ENCODE data around the gene CBR1. TPM values are rescaled to one million over a fixed set of nuclear protein-coding genes. Genes with fewer than 3 reads are reported as not detected.

CBR1 gene
- total RNA-seq, 4 donors from 2014 or later = 83.3 to 155 (median 121) TPM

DNA sequence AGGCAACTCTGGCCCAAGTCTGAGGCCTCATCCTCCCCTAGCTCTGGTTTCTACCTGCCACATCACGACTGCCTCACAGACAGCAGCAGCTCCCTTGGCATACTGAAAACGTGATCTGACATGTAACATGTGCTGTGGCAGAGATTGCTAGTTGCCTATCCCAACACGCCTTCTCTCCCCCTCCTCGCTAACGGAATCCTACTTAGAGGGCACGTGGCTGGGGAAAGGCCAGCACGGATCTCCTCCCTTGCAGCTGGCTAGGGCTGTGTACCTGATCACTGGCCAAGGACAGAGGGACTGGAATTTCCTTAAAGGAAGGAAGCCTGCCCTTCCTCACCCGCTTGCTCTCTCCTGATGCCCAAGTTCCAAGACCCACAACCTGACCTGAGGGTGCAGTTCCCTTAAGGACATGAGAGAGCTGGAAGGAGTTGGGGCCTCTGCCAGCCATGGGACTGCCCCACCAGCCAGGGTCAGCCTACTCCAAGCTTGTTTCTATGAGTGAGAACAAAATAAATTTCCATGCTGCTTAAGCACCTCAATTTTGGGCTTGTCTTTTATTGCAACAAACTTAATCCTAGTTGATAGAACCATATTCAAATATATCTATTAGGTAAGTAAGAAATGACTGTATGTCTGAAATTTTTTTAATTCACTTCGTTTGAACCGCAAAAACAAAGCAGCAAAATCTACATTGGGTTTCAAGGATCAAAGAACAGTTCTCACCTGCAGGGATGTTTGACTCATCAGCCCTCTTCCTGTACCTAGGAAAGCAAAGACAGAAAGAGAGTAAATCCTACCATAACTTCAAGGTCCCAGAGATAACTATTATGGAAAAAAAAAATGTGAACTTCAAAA, 16.7 kb upstream of the CBR1 start:
- peaks cover 2 to 10% (median 7%) of the 10 kb centered on the region in 4 donors for H3K4me1 ChIP-seq
- no peaks in the 10 kb centered on the region for H3K27me3 ChIP-seq
- intact Hi-C loops (cut with DNase I) = no loop called here
- WGBS = 84% methylated on average over 10 of the region's 10 CpGs
- H3K4me3 ChIP-seq = no peak overlapping the region
- no peaks in the 10 kb centered on the region for H3K9me3 ChIP-seq
- no peak for DNase-seq (ENCODE audit: extremely low spot score)
- H3K36me3 ChIP-seq = peaks cover 48 to 91% (median 87%) of the 10 kb centered on the region in 4 donors
- TF ChIP-seq, protein P1, sequence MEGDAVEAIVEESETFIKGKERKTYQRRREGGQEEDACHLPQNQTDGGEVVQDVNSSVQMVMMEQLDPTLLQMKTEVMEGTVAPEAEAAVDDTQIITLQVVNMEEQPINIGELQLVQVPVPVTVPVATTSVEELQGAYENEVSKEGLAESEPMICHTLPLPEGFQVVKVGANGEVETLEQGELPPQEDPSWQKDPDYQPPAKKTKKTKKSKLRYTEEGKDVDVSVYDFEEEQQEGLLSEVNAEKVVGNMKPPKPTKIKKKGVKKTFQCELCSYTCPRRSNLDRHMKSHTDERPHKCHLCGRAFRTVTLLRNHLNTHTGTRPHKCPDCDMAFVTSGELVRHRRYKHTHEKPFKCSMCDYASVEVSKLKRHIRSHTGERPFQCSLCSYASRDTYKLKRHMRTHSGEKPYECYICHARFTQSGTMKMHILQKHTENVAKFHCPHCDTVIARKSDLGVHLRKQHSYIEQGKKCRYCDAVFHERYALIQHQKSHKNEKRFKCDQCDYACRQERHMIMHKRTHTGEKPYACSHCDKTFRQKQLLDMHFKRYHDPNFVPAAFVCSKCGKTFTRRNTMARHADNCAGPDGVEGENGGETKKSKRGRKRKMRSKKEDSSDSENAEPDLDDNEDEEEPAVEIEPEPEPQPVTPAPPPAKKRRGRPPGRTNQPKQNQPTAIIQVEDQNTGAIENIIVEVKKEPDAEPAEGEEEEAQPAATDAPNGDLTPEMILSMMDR (IDR thresholded peaks at IDR 0.05) = no peak
- TF ChIP-seq POLR2AphosphoS5 (IDR thresholded peaks at IDR 0.05) (no peak), POLR2A (IDR thresholded peaks at IDR 0.05; ENCODE audit: low read depth) (no peak), EP300 (IDR thresholded peaks at IDR 0.05) (no peak)
- no peak overlapping the region for H3K27ac ChIP-seq (replicated peaks in 1 of 4)

- intact Hi-C loops (cut with DNase I) = no loop called here
Observed at GRCh38 chr21:36053715-36054062, 16.1 kb upstream of the CBR1 start.

GRCh38 chr21:36055551-36055950, 14.3 kb upstream of the CBR1 start:
- no peak overlapping the region for H3K4me3 ChIP-seq
- H3K27ac ChIP-seq (replicated peaks in 1 of 4) = no peak overlapping the region
- no peak for DNase-seq (ENCODE audit: extremely low spot score)
- H3K36me3 ChIP-seq = peaks cover 48 to 74% (median 71%) of the 10 kb centered on the region in 4 donors
- no peaks in the 10 kb centered on the region for H3K9me3 ChIP-seq
- no peaks in the 10 kb centered on the region for H3K27me3 ChIP-seq
- intact Hi-C loops (cut with DNase I) = no loop called here
- H3K4me1 ChIP-seq = peaks cover 19 to 27% (median 23%) of the 10 kb centered on the region in 4 donors
- WGBS = 93% methylated on average over 3 of the region's 3 CpGs
- no peak for TF ChIP-seq POLR2A (IDR thresholded peaks at IDR 0.05; ENCODE audit: low read depth)
- no peak for TF ChIP-seq POLR2AphosphoS5 (IDR thresholded peaks at IDR 0.05)
- TF ChIP-seq EP300 (IDR thresholded peaks at IDR 0.05) = no peak
- TF ChIP-seq, protein P1 (IDR thresholded peaks at IDR 0.05) = no peak

More at GRCh38 chr21:36053715-36054062, 16.1 kb upstream of the CBR1 start:
- H3K36me3 ChIP-seq = peaks cover 48 to 91% (median 87%) of the 10 kb centered on the region in 4 donors
- H3K9me3 ChIP-seq = no peaks in the 10 kb centered on the region
- H3K4me1 ChIP-seq = peaks cover 8 to 16% (median 13%) of the 10 kb centered on the region in 4 donors
- H3K4me3 ChIP-seq = no peak overlapping the region
- no peaks in the 10 kb centered on the region for H3K27me3 ChIP-seq
- no peak for DNase-seq (ENCODE audit: extremely low spot score)
- H3K27ac ChIP-seq (replicated peaks in 1 of 4) = no peak overlapping the region
- 74% methylated on average over 2 of the region's 3 CpGs for WGBS
- no peak for TF ChIP-seq POLR2A (IDR thresholded peaks at IDR 0.05; ENCODE audit: low read depth)
- no peak for TF ChIP-seq POLR2AphosphoS5 (IDR thresholded peaks at IDR 0.05)
- no peak for TF ChIP-seq EP300 (IDR thresholded peaks at IDR 0.05)
- TF ChIP-seq, protein P1 (IDR thresholded peaks at IDR 0.05) = no peak

GRCh38 chr21:36059823-36060158, 10.0 kb upstream of the CBR1 start:
- Histone ChIP-seq H3K4me1 (peaks cover 19 to 33% (median 28%) of the 10 kb centered on the region in 4 donors), H3K9me3 (no peaks in the 10 kb centered on the region), H3K27ac (replicated peaks in 1 of 4) (peak overlapping the region; percentile 88 to 91 (median 90)), H3K4me3 (peak overlapping the region; percentile 58 to 80 (median 77)), H3K27me3 (no peaks in the 10 kb centered on the region), H3K36me3 (peaks cover 21 to 40% (median 36%) of the 10 kb centered on the region in 4 donors)
- no peak for DNase-seq (ENCODE audit: extremely low spot score)
- WGBS = 0% methylated on average over 23 of the region's 34 CpGs
- TF ChIP-seq, protein P1 (IDR thresholded peaks at IDR 0.05) = no peak
- TF ChIP-seq EP300 (IDR thresholded peaks at IDR 0.05) = no peak
- intact Hi-C loops (cut with DNase I) = loop anchor here (1.0 kb wide), 1 partner anchor 53 kb away; no protein-coding TSS in a partner anchor
